ENCODE data around the gene CBX1. TPM values are rescaled to one million over a fixed set of nuclear protein-coding genes. Genes with fewer than 3 reads are reported as not detected.

Gene CBX1
- total RNA-seq, 4 donors from 2014 or later = 3.7 to 28.3 (median 12.8) TPM

DNA sequence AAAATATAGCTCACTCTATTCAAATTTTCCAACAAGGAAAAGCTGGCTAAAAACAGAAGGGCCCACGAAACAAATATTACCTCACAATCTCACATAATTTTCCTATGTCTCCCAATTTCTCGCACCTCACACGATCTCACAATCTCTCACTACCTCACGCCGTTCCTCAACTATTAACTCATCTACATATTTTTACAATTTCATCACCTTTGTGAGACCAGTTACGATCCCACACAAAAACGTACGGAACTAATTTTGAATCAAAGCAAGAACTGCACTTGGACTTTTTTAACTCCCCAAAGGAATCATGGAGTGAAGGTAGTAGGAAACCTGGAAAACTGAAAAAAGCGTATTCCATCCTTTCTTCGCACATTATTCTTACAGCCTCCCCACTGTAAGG, 1.1 kb downstream of the CBX1 start:
- 39 to 41% methylated on average over 8 to 10 of the region's 10 CpGs for WGBS, 2 donors (ENCODE audit: low coverage in 1 of 2)
- TF ChIP-seq POLR2A (IDR thresholded peaks at IDR 0.05) = no peak
- TF ChIP-seq CTCF (IDR thresholded peaks at IDR 0.05) = no peak
- no peak for TF ChIP-seq EP300 (IDR thresholded peaks at IDR 0.05; ENCODE audit: low read depth)
- no peak for TF ChIP-seq POLR2AphosphoS5 (IDR thresholded peaks at IDR 0.05)
- Histone ChIP-seq H3K4me3 (peak overlapping the region; percentile 75 to 98 (median 86)), H3K27ac (peak overlapping the region; percentile 89 to 98 (median 95)), H3K36me3 (no peaks in the 10 kb centered on the region), H3K9me3 (no peaks in the 10 kb centered on the region), H3K27me3 (no peaks in the 10 kb centered on the region), H3K4me1 (peaks cover 0 to 47% (median 18%) of the 10 kb centered on the region in 4 donors)
- in situ Hi-C loops (cut with MboI; ENCODE audit: low pct_ligation_motif_present in 1 of 4, low pct_unique_long_range_greater_than_20kb in 1 of 4, low sequenced_read_pairs in 3 of 4) = no loop called here
- no peak for DNase-seq
- intact Hi-C loops (cut with DNase I; ENCODE audit: low total_unique reads) = no loop called here

GRCh38 chr17:48095611-48096010, 5.7 kb downstream of the CBX1 start:
- H3K9me3 ChIP-seq = no peaks in the 10 kb centered on the region
- no peaks in the 10 kb centered on the region for H3K27me3 ChIP-seq
- TF ChIP-seq POLR2AphosphoS5 (IDR thresholded peaks at IDR 0.05) (no peak), CTCF (IDR thresholded peaks at IDR 0.05) (no peak), POLR2A (IDR thresholded peaks at IDR 0.05) (no peak), EP300 (IDR thresholded peaks at IDR 0.05; ENCODE audit: low read depth) (no peak)
- DNase-seq = no peak
- in situ Hi-C loops (cut with MboI; ENCODE audit: low pct_ligation_motif_present in 1 of 4, low pct_unique_long_range_greater_than_20kb in 1 of 4, low sequenced_read_pairs in 3 of 4) (loop anchor here in 1 of 4 donors (10.0 kb wide), 1 partner anchor 61 kb away; the partner anchor contains the start of gene COPZ2), intact Hi-C loops (cut with DNase I; ENCODE audit: low total_unique reads) (no loop called here)
- H3K36me3 ChIP-seq = no peaks in the 10 kb centered on the region
- 81 to 93% methylated on average over 3 to 4 of the region's 4 CpGs for WGBS, 2 donors (ENCODE audit: low coverage in 1 of 2)
- H3K4me1 ChIP-seq = peaks cover 0 to 71% (median 24%) of the 10 kb centered on the region in 4 donors
- H3K4me3 ChIP-seq = no peak overlapping the region
- peak overlapping the region in 1 of 4 donors; percentile 13 for H3K27ac ChIP-seq

GRCh38 chr17:48093341-48094045, 7.8 kb downstream of the CBX1 start:
- intact Hi-C loops (cut with DNase I; ENCODE audit: low total_unique reads) (no loop called here), in situ Hi-C loops (cut with MboI; ENCODE audit: low pct_ligation_motif_present in 1 of 4, low pct_unique_long_range_greater_than_20kb in 1 of 4, low sequenced_read_pairs in 3 of 4) (loop anchor here in 1 of 4 donors (10.0 kb wide), 1 partner anchor 59 kb away; the partner anchor contains the start of gene COPZ2)
- WGBS, 2 donors (ENCODE audit: low coverage in 1 of 2) = 58 to 62% methylated on average over 7 to 11 of the region's 11 CpGs
- Histone ChIP-seq H3K9me3 (no peaks in the 10 kb centered on the region), H3K4me1 (peaks cover 0 to 60% (median 12%) of the 10 kb centered on the region in 4 donors), H3K27ac (peak overlapping the region; percentile 57 to 81 (median 73)), H3K4me3 (no peak overlapping the region), H3K36me3 (no peaks in the 10 kb centered on the region), H3K27me3 (no peaks in the 10 kb centered on the region)
- TF ChIP-seq POLR2AphosphoS5 (IDR thresholded peaks at IDR 0.05) = no peak
- peak; percentile 23 for DNase-seq

DNA sequence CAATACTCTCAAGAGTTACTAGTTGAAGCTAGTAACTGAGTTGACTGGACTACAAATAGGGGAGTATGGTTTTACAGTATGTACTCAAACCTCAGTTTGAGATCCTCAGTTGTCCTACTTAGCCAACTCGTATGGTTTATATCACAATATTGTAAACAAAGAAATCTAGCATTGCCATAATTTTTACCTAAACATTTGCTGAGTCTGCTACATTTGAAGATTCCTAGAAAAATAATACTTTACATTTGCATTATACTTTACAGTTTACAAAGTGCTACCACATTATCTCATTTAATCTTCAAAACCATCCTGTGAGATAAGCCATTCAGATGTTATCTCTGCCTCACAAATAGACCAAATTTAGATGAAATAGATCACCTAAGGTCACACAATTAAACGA, 16.3 kb downstream of the CBX1 start:
- H3K36me3 ChIP-seq = no peaks in the 10 kb centered on the region
- TF ChIP-seq POLR2AphosphoS5 (IDR thresholded peaks at IDR 0.05) (no peak), POLR2A (IDR thresholded peaks at IDR 0.05) (no peak), CTCF (IDR thresholded peaks at IDR 0.05) (no peak), EP300 (IDR thresholded peaks at IDR 0.05; ENCODE audit: low read depth) (no peak)
- H3K4me1 ChIP-seq = peaks cover 0 to 23% (median 17%) of the 10 kb centered on the region in 4 donors
- DNase-seq = no peak
- no peak overlapping the region for H3K4me3 ChIP-seq
- in situ Hi-C loops (cut with MboI; ENCODE audit: low pct_ligation_motif_present in 1 of 4, low pct_unique_long_range_greater_than_20kb in 1 of 4, low sequenced_read_pairs in 3 of 4) (loop anchor here in 3 of 4 donors (5.0 to 10.0 kb wide), 3 partner anchors 42 to 50 kb away; no protein-coding TSS in a partner anchor), intact Hi-C loops (cut with DNase I; ENCODE audit: low total_unique reads) (no loop called here)
- 22 to 49% methylated on average over 2 of the region's 2 CpGs for WGBS, 2 donors (ENCODE audit: low coverage in 1 of 2)
- no peaks in the 10 kb centered on the region for H3K9me3 ChIP-seq
- H3K27me3 ChIP-seq = no peaks in the 10 kb centered on the region
- no peak overlapping the region for H3K27ac ChIP-seq

All from transverse colon (tissue), 4 donors.